Measurements from ENCODE around the gene ANAPC5.
"Not testable (repeated sequence)": the region's sequence is repeated elsewhere in the genome, so short reads cannot be mapped to it uniquely, and the experiment has no call there.

The ANAPC5 gene

DNA sequence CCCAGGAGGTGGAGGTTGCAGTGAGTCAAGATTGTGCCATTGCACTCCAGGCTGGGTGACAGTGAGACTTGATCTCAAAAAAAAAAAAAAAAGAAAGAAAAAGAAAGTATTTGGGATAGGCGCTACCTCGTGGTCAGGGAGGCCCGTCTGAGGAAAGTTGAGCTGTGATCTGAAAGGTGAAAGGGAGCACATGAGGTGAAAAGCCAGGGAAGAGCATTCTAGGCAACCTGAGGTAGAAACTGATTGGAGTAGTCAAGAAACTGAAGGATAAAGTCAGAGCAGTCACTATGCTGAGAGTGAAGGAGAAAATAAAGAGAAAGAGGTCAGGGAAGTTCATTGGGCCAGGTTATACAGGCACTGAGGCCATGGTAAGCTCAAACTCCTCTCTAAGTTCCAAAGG lies 7.7 kb downstream of the ANAPC5 start:
- Mint-ChIP-seq H3K36me3 (ENCODE audit: low read depth) (peaks cover 75% of the 10 kb centered on the region), H3K4me1 (ENCODE audit: low read depth) (peaks cover 11% of the 10 kb centered on the region), H3K27ac (peak overlapping the region; percentile 56), H3K27me3 (no peaks in the 10 kb centered on the region), H3K9me3 (no peaks in the 10 kb centered on the region), H3K4me3 (no peak overlapping the region)

DNA sequence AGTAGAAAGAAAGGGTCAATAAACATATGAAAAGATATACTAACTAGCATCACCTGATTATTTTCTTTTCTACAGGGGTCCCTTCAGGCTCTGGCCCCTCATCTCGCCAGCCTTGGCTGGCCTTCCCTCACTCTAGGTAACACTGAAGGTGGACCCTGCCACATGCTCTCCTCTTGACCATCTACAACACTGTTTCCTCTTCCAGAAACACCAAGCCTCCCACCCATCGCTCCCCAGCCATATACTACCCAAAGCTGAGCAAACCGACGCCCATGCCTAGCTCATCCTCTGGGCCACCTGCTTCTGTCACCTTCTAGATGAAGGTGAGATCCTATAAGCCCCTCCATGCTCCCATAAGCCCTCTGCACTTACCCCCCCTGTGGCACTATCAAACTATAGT lies 14.8 kb downstream of the ANAPC5 start:
- no peak overlapping the region for H3K4me3 Mint-ChIP-seq
- H3K36me3 Mint-ChIP-seq (ENCODE audit: low read depth), result peaks cover 70% of the 10 kb centered on the region
- no peaks in the 10 kb centered on the region for H3K9me3 Mint-ChIP-seq
- H3K4me1 Mint-ChIP-seq (ENCODE audit: low read depth), result no peaks in the 10 kb centered on the region
- H3K27ac Mint-ChIP-seq, result no peak overlapping the region
- H3K27me3 Mint-ChIP-seq, result no peaks in the 10 kb centered on the region

DNA sequence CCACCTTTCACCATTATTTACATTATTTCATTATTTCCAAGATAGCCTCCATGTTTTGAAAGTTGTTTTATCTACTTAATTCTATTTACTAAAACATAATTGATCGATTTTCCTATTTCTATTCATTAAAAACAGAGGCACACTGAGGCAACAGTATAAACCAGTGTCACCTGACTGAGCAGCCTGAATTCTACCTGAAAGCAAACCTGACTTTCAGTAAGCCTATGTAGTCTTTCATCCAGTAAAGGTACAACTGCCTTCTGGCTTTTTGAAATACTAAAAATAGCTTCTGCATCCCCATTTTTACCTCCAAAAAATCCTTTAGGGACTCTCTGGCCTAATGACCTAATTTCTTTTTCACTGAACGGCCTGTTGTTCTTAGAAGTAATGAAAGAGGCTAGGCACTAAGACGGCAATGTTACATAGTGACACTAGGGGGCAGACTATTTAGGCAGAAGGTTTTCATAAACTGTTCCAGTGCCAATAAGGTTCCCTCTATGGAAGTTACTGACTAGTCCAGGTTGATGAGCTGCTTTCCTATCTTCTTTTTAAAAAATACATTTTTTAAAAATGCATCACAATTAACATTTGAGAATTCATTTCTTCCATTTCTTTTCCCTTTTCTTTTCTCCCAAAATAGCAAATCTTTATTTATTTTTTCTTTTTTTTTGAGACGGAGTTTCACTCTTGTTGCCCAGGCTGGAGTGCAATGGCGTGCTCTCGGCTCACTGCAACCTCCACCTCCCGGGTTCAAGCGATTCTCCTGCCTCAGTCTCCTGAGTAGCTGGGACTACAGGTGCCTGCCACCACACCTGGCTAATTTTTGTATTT lies 17.5 kb downstream of the ANAPC5 start:
- Mint-ChIP-seq H3K36me3 (ENCODE audit: low read depth) (peaks cover 70% of the 10 kb centered on the region), H3K9me3 (no peaks in the 10 kb centered on the region), H3K27me3 (no peaks in the 10 kb centered on the region), H3K4me3 (no peak overlapping the region), H3K27ac (no peak overlapping the region), H3K4me1 (ENCODE audit: low read depth) (no peaks in the 10 kb centered on the region)

DNA sequence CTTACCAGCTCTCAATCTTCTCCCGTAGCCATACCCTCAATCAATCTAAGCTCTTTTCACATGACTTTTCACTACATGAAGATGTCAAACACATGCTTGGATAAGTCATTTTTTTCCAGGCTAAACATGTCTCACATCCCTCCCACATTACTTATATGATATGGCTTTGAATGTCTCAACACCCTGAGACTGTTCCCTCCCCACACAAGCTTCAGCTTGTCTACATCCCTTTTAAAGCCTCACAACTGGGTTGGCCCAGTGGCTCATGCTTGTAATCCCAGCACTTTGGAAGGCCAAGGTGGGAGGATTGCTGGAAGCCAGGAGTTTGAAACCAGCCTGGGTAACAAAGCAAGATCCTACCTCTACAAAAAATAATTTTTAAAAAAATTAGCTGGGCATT lies 18.5 kb downstream of the ANAPC5 start:
- no peaks in the 10 kb centered on the region for H3K9me3 Mint-ChIP-seq
- no peaks in the 10 kb centered on the region for H3K4me1 Mint-ChIP-seq (ENCODE audit: low read depth)
- no peak overlapping the region for H3K27ac Mint-ChIP-seq
- H3K36me3 Mint-ChIP-seq (ENCODE audit: low read depth), result peaks cover 70% of the 10 kb centered on the region
- H3K27me3 Mint-ChIP-seq, result no peaks in the 10 kb centered on the region
- H3K4me3 Mint-ChIP-seq, result no peak overlapping the region

DNA sequence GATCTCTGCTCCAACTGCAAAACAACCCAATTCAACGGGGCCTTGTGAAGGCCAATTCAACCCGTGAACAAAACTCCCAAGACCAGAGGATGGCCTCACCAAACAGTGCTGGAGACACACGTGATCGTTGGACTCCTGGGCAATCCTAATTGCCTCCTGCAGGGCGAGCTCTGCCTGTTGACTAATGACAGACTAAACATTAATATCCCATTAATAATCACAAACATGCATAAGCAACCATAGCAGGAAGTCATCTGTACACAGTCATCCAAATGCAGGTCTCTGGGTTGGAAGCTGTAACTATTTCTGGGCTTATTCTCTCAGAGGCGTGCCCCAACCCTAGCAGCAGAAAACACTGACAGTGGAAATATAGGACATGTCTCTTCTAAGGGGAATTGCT lies 21.0 kb downstream of the ANAPC5 start:
- Mint-ChIP-seq H3K27me3 (no peaks in the 10 kb centered on the region), H3K9me3 (no peaks in the 10 kb centered on the region), H3K4me3 (no peak overlapping the region), H3K4me1 (ENCODE audit: low read depth) (no peaks in the 10 kb centered on the region), H3K27ac (no peak overlapping the region), H3K36me3 (ENCODE audit: low read depth) (peaks cover 85% of the 10 kb centered on the region)

DNA sequence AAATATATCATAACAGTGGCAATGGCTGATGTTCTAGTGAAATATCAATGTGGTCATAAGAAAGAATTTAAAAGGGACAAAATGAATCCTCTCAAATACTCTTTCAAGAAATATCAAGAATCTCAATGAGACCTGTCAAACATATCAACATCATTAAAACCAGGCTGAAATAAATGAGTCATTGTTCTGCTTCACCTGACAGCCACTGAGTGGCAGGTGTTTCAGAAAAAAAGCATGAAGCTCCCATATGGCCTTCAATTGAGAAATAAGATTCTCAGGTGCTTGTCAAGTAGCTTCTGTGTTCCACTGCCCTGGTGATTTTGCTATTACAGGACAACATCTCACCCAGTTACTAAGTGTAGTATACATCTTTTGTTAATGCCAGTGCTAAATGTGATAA lies 21.5 kb downstream of the ANAPC5 start:
- Mint-ChIP-seq H3K27ac (no peak overlapping the region), H3K4me3 (no peak overlapping the region), H3K4me1 (ENCODE audit: low read depth) (no peaks in the 10 kb centered on the region), H3K36me3 (ENCODE audit: low read depth) (peaks cover 86% of the 10 kb centered on the region), H3K27me3 (no peaks in the 10 kb centered on the region), H3K9me3 (no peaks in the 10 kb centered on the region)

DNA sequence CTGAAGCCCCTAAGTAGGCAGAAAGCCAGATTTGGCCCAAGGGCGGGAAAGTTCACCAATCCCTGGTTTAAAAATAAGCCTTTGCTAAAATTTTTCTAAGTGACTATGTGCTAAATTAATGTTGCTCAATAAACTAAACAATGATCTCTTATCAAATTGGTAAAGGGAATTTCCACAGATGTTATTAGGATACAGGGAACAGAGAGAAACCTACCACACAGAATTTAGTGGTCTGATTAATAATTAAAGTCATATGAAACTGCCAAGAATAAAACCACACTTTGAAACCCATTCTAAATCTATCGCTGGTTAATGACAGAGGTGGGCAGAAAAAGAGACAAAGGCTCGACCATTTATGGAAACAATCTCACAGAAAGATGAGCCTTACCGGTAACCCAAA lies 22.0 kb downstream of the ANAPC5 start:
- no peaks in the 10 kb centered on the region for H3K4me1 Mint-ChIP-seq (ENCODE audit: low read depth)
- no peaks in the 10 kb centered on the region for H3K9me3 Mint-ChIP-seq
- H3K4me3 Mint-ChIP-seq, result no peak overlapping the region
- peaks cover 83% of the 10 kb centered on the region for H3K36me3 Mint-ChIP-seq (ENCODE audit: low read depth)
- H3K27me3 Mint-ChIP-seq, result no peaks in the 10 kb centered on the region
- H3K27ac Mint-ChIP-seq, result no peak overlapping the region

DNA sequence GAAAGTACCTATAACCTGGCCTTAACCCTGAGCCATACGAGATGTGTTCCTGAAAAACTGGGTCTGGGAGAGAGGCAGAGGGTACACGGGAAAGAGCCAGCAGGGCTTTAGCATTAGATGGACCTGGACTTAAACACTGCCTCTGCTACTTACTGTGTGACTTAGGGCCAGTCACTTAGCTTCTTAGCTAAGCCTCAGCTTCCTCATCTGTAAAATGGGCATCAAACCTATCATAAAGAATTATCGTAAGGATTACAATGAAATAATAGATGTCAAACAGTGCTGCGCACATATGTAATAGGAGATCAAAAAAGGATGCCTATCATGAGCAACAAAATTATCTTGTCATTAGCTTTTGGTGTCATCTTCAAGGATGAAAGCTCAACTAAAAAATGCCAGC lies 23.6 kb downstream of the ANAPC5 start:
- no peaks in the 10 kb centered on the region for H3K4me1 Mint-ChIP-seq (ENCODE audit: low read depth)
- no peak overlapping the region for H3K4me3 Mint-ChIP-seq
- no peaks in the 10 kb centered on the region for H3K9me3 Mint-ChIP-seq
- no peaks in the 10 kb centered on the region for H3K27me3 Mint-ChIP-seq
- peaks cover 79% of the 10 kb centered on the region for H3K36me3 Mint-ChIP-seq (ENCODE audit: low read depth)
- H3K27ac Mint-ChIP-seq, result no peak overlapping the region

DNA sequence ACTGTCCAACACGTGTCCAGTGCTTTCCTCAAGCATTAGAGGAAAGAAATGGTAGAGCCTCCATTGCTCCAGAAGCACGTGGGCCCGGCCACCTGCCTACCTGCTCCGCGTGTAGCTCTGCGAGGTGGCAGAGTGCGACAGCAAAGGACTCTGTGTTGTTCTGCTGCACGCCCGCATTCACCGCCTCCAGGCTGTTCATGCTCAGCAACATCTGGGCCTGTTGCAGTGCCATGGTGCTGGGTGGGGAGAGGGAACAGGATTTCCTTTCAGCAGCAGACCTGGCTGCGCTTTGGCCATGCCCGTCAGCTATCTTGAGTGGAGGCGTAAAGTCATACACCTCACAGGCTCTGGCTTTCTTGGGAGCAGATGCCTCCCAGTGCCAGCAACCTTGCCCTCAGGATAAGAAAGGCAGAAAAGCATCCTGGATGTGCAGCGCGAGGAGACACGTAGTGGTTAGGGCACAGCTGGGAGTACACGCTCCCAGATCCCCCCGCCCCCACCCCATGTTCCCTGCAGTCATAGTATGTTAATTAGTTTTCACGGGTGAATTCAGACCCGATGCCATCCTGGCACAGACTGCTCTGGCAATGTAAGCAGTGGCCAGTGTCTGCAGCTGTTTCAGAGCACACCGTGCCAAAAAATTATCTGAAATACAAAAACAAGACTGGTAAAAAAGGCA lies 25.1 kb downstream of the ANAPC5 start:
- H3K4me1 Mint-ChIP-seq (ENCODE audit: low read depth), result no peaks in the 10 kb centered on the region
- H3K27me3 Mint-ChIP-seq, result no peaks in the 10 kb centered on the region
- no peak overlapping the region for H3K27ac Mint-ChIP-seq
- no peak overlapping the region for H3K4me3 Mint-ChIP-seq
- peaks cover 75% of the 10 kb centered on the region for H3K36me3 Mint-ChIP-seq (ENCODE audit: low read depth)
- H3K9me3 Mint-ChIP-seq, result no peaks in the 10 kb centered on the region

DNA sequence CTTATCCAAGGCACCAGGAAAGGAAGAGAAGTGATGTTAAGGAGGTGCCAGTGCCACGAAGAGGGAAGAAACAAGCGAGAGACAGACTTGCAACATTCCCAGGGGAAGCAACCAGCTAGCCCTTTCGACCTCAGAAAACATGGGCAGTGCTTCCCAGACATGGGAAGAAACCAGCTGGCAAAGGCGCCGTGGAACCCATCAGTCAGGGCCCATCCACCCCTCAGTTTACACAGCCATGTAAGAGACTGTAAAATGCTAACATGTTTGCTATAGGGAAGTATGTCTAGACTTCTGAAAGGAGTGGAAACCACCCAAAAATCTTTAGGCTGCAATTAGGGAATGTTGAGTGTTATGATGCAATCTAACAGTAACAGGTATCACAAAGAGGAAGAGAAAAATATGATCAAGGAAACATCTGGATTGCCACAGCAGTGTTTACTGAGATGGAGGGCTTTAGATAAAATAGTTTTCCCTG lies 26.3 kb downstream of the ANAPC5 start:
- H3K27me3 Mint-ChIP-seq, result no peaks in the 10 kb centered on the region
- no peaks in the 10 kb centered on the region for H3K4me1 Mint-ChIP-seq (ENCODE audit: low read depth)
- peaks cover 72% of the 10 kb centered on the region for H3K36me3 Mint-ChIP-seq (ENCODE audit: low read depth)
- no peak overlapping the region for H3K27ac Mint-ChIP-seq
- no peaks in the 10 kb centered on the region for H3K9me3 Mint-ChIP-seq
- no peak overlapping the region for H3K4me3 Mint-ChIP-seq

DNA sequence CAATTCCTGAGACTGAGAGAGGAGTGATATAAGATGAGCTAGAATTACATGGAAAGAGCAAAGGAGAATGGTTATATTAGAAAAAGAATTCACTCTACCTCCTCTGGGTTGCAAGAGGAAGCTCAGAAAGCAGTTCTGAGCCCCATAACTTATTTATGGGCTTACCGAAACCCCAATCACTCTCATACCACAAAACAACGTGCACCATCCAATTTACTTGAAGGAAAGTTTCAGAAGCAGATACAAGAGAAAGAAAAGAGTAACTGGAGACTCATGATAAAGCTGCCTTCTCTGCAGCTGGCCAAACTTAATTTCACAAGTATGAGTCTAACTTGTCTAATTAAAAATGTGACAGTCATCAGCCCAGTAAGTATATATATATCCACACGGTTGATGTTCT lies 28.3 kb downstream of the ANAPC5 start:
- Mint-ChIP-seq H3K36me3 (ENCODE audit: low read depth) (peaks cover 61% of the 10 kb centered on the region), H3K27ac (no peak overlapping the region), H3K4me1 (ENCODE audit: low read depth) (no peaks in the 10 kb centered on the region), H3K27me3 (no peaks in the 10 kb centered on the region), H3K4me3 (no peak overlapping the region), H3K9me3 (no peaks in the 10 kb centered on the region)

DNA sequence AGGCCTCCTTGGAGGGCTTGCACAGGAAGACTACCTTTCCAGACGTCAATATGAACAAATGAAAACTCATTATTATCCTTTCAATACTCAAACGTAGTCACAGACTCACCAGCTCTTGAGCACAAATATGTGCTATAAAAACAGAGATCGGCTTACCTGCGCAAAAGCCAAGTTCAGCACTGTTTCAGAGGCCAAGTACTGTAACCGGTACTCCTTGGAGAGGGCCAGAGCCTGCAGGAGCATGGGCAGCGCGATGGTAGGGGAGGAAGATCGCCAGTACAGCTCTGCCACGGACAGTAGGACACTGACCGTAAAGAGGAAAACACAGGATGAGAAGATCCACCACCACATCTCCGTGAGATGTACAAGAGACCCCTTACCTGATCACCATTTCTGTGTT lies 34.1 kb downstream of the ANAPC5 start:
- Mint-ChIP-seq H3K36me3 (ENCODE audit: low read depth) (peaks cover 60% of the 10 kb centered on the region), H3K4me3 (no peak overlapping the region), H3K9me3 (no peaks in the 10 kb centered on the region)

DNA sequence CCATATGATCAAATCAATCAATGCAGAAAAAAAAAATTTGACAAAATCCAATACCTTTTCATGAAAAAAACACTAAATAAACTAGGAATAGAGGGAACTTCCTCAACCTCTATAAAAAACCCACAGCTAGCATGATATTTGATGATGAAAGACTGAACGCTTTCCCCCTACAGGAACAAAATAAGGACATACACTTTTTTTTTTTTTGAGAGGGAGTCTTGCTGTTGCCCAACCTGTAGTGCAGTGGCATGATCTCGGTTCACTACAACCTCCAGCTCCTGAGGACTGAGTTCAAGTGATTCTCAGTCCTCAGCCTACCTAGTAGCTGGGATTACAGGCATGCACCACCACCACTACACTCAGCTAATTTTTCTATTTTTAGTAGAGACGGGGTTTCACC lies 37.8 kb downstream of the ANAPC5 start:
- Mint-ChIP-seq H3K27ac (peak overlapping the region; percentile 21), H3K36me3 (ENCODE audit: low read depth) (peaks cover 72% of the 10 kb centered on the region), H3K4me3 (no peak overlapping the region)

More for the DNA sequence above, 34.1 kb downstream of the ANAPC5 start:
- Mint-ChIP-seq H3K27me3 (no peaks in the 10 kb centered on the region), H3K27ac (no peak overlapping the region), H3K4me1 (ENCODE audit: low read depth) (peaks cover 31% of the 10 kb centered on the region)

DNA sequence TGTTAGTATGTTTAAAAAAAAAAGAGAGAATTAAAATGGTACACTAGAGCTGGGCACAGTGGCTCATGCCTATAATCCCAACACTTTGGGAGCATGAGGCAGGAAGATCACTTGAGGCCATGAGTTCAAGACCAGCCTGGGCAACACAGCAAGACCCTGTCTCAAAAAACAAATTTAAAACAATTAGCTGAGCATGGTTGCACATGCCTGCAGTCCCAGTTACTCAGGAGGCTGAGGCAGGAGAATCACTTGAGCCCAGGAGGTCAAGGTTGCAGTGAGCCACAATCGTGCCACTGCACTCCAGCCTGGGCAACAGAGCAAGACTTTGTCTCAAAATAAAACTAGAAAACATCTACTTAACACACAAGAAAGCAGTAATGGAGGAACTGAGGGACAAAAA lies 42.0 kb downstream of the ANAPC5 start:
- peak overlapping the region; percentile 45 for H3K27ac Mint-ChIP-seq
- H3K4me3 Mint-ChIP-seq, H3K9me3 Mint-ChIP-seq, H3K27me3 Mint-ChIP-seq: not testable (repeated sequence)
- peaks cover 56% of the 10 kb centered on the region for H3K36me3 Mint-ChIP-seq (ENCODE audit: low read depth)
- peaks cover 23% of the 10 kb centered on the region for H3K4me1 Mint-ChIP-seq (ENCODE audit: low read depth)

More for the DNA sequence above, 37.8 kb downstream of the ANAPC5 start:
- H3K4me1 Mint-ChIP-seq (ENCODE audit: low read depth), result peaks cover 37% of the 10 kb centered on the region
- H3K9me3 Mint-ChIP-seq, result no peaks in the 10 kb centered on the region
- H3K27me3 Mint-ChIP-seq, result no peaks in the 10 kb centered on the region

DNA sequence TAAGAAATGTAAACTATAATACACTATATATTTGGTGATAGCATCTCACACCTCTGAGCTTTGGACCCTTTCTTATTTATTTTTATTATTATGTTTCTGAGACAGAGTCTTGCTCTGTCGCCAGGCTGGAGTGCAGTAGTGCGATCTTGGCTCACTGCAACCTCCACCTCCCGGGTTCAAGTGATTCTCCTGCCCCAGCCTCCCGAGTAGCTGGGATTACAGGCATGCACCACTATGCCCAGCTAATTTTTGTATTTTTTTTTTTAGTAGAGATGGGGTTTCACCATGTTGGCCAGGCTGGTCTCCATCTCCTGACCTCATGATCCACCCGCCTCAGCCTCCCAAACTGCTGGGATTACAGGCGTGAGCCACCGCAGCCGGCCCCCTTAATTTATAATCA lies 44.8 kb downstream of the ANAPC5 start:
- not testable (repeated sequence) for H3K27me3 Mint-ChIP-seq

More for the DNA sequence above, 44.8 kb downstream of the ANAPC5 start:
- H3K36me3 Mint-ChIP-seq (ENCODE audit: low read depth), result peaks cover 37% of the 10 kb centered on the region
- not testable (repeated sequence) for H3K27ac Mint-ChIP-seq; H3K9me3 Mint-ChIP-seq; H3K4me3 Mint-ChIP-seq; H3K4me1 Mint-ChIP-seq (ENCODE audit: low read depth)
